Urothelium cell line (cell line): Measurements from ENCODE around the gene KIF26A.

ENCODE experiments used
- DNase-seq: peaks from one replicate; pipeline ENCODE4 v3.0.0; 2011; ENCODE audit warnings: low spot score, mixed read lengths
- FAIRE-seq: peaks from 2 replicates; lab custom pipeline; 2011; peaks lifted over from hg19 to GRCh38; lab: Jason Lieb, UNC

The KIF26A gene

DNA sequence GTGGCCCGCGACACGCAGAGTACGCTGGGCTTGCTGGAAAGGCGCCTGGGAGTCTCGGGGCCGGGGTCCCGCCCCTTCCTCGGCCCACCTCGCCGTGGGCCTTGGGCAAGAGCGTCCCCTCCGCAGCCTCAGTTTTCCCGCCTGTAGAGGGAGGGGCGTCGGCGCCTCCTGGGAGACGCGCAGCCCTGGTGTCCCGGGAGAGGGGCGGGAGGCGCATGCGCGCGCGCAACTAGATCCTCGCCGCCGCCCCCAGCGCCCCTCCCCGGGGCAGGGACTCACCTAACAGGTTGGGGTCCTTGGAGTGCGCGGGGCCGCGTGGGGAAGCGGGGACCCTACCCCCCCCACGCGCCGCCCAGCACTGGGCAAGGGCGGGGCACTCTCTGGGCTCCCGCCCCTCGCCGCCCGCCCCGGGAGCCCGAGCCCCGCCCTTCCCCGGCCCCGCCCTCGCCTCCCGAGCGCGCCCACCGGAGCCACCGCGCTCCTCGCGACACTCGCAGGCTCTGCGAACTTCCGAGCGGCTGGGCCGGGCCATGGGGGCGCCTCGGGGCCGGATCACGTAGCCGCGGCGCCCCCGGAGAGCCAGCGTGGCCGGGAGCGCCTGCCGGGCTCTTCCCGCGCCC lies at the start of gene KIF26A:
Gene KIF26A, plus strand, starts transcription at position 490 of the 620 bp plus-strand sequence. CDS start 136 bp downstream, outside the sequence.
- peak; percentile 63 for FAIRE-seq
- DNase-seq, result peak; percentile 79

DNA sequence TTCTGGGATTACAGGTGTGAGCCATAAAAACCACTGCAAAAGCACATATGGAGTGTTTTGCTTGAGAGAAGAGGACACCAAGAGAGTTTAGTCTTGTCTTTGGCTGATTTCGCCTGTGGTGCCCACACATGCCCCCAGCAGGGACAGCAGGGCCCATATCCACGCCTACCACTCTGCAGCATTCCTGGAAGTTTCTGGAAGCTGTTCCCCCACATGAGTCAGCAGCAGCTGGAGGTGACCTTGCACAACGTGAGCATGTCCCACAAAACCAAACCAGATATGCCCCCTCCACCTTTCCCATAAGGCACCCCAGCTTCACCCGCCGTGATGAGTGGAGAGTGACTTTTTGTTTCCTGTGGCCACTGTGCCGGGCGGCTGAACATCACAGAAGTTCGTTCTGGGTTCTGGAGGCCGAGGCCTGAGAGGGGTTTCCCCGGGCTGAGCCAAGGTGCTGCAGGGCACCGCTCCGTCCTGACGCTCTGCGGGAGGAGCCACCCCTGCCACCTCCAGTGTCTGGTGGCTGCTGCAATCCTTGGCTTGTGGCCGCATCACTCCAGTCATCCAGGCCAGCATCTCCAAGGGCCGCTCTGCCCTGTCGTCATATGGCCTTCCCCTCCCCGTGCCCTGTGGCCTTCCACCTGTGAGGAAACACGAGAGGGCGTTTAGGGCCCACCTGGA lies 48.2 kb upstream of the KIF26A start:
- FAIRE-seq, result no peak

DNA sequence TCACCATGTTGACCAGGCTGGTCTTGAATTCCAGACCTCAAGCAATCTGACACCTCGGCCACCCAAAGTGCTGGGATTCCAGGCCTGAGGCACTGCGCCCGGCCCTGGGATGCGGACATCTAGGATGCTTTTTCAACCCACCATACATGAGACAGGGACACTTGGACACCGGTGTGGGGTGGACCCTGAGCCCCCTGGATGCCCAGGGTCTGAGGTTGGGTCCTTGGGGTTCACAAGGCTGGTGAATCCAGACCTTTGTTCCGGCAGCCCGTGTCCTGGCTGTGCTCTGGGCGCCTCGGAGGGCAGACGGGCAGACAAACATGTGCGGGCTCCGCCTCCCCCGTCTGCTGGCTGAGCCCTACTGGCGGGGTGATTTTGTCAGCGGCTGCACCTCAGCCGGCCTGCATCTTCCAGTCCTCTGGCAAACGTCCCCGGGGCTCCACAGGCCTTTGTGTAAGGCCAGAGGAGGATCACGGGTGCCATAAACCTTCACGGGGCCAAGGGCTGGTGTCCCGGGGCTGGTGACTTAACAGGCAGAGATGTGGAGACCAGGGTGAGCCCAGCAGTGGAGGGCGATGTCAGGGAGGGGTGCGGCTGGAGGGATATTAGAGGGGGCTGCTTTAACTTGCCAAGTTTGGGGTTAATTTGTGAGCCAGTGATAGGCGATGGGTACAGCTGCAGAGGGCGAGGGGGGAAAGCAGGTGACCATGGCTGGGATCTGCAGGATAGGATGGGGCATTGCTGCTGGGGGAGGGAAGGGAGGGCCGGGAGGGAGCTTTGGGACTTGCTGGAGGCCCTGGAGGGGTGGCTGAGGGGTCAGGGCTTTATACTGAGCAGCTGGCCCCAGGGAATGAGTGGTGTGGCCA lies 47.1 kb upstream of the KIF26A start:
- FAIRE-seq (no peak), DNase-seq (no peak)

More for the DNA sequence above, 48.2 kb upstream of the KIF26A start:
- no peak for DNase-seq

DNA sequence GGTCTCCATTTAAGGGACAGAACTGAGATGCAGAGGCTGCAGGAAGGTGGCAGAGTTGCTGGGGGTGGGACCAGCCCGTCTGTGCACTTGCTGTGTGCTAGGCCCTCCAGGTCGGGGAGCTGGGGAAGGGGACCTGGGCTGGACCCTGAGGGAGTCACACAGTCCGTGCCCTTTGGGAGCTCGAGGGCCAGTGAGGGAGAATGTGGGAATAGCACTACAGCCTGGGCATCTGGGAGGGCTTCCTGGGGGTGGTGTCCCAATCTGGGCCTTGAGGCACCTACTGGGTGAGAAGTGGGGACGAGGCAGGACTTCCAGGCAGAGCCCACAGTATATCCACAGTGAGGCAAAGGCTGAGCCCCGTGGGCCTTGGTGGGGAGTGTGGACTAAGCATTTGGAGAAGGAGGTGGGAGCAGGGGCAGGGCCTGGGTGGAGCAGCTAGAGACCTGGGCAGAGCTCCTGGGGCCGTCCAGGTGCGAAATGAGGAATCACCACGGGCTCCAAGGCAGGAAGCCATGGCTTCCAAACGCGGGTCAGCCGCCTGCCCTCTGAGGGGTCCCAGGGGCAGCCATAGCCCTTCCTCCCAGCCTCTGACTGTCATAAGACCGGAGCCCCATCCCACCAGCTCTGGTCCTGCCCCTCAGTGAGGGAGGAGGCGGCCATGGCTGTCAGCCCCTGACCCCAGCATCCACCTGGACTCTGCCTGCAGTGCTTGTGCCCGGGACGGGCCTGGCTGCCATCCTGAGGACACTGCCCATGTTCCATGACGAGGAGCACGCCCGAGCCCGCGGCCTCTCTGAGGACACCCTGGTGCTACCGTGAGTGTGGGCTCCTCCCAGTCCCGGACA lies 46.2 kb upstream of the KIF26A start:
- FAIRE-seq (no peak), DNase-seq (no peak)

DNA sequence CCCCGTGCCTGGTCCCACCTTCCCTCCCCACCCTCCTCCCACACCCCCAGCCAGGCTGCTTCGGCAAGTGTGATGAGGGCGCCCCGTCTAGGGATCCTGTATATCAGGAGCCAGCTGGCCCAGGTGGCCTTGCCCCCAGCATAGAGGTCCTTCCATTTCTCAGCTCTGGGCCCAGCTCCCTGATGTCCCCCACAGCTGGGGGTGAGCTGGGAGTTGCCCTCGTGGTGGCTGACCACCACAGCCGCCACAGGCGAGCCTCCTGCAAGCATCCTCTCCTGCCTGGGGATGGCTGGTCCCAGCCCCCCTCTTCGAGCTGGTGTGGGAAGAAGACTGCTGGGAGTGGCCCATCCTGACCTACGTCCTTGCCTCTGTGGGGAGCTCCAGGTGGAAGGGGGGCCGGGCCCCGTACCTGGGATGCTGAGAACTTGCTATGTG lies 45.4 kb upstream of the KIF26A start:
- FAIRE-seq, result no peak

DNA sequence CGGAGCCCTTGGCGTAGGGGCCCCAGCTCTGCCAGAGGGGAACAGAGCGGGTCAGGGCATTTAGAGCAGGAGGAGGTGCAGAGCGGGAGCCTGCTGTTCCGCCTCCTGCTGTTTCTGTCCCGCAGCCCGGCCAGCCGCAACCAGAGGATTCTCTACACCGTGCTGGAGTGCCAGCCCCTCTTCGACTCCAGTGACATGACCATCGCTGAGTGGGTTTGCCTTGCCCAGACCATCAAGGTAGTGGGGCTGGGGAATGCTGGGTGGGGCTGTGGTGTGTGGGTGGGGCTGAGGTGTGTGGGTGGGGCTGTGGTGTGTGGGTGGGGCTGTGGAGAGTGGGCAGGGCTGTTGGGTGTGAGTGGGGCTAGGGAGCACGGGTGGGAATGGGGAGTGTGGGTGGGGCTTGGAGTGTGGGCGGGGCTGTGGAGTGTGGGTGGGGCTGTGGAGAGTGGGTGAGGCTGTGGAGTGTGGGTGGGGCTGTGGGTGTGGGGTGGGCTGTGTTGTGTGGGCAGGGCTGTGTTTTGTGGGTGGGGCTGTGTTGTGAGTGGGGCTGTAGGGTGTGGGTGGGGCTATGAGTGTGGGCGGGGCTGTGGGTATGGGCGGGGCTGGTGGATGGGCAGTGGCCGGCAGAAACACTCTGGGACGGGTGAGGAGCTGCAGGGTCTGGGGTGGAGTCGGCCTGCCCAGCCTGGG lies 44.9 kb upstream of the KIF26A start:
- no peak for DNase-seq
- FAIRE-seq, result no peak

More for the DNA sequence above, 45.4 kb upstream of the KIF26A start:
- DNase-seq, result no peak

DNA sequence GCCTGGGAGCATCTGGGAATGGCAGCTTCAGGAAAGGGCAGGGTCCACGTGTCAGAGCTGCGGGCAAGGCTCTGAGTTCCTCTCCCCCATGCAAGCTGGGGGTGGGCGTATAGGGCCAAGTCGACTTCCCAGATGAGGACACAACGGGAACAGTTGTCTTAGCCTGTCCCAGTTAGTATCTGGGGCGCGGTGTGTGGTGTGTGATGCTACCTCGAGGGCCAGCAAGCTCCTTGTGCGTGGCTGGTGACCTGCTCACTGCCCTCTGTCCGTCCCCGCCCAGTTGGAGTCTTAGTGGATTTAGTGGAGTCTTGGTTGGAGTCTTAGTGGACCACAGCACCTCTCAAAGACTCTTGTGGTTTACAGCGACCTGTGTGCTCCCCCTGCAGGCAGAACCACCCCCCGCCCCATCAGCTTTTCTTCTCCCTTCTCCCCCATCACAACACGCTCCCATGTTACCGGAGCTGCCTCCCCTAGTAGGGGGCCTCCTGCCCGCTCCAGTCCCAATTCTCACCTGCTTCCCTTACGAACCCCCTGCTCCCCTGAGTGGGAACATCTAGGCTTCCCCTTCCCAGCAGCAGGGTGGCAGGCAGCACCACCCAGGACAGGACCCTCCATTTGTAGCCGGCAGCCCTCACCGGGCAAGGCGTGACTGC lies 44.2 kb upstream of the KIF26A start:
- FAIRE-seq, result no peak
- no peak for DNase-seq

DNA sequence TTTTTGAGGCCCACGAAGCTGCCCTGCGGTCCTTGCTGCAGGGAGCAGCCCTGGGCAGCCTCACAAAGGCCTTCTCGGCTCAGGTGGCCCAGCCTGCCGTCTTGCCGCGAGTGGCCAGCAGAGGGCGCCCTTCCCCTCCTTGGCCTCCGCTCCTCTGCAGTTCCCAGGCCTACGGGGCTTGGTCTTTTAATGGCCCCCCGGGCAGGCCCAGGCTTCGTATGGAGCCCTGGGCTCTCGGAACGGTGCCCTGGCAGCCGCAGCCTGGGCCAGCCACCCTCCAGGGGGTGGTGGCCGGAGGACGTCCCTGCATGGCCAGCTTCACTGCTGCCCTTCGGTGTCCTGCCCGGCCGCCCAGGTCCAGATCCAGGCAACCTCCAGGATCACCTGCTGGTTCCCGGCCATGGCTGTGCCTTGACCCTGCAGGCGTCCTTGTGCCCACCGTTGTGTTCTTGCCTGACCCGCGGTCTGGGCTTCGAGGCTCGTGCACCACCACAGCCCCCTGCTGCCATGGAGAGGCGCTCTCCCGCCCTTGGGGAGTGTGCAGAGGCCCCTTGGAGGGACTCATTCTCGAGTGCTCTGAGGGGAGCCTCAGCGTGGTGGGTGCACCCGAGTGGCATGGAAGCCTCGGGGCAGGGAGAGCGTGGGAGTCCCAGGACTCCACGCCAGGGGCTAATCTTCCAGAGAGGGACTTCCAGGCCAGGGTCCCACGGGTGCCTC lies 43.5 kb upstream of the KIF26A start:
- DNase-seq (peak; percentile 76), FAIRE-seq (no peak)

DNA sequence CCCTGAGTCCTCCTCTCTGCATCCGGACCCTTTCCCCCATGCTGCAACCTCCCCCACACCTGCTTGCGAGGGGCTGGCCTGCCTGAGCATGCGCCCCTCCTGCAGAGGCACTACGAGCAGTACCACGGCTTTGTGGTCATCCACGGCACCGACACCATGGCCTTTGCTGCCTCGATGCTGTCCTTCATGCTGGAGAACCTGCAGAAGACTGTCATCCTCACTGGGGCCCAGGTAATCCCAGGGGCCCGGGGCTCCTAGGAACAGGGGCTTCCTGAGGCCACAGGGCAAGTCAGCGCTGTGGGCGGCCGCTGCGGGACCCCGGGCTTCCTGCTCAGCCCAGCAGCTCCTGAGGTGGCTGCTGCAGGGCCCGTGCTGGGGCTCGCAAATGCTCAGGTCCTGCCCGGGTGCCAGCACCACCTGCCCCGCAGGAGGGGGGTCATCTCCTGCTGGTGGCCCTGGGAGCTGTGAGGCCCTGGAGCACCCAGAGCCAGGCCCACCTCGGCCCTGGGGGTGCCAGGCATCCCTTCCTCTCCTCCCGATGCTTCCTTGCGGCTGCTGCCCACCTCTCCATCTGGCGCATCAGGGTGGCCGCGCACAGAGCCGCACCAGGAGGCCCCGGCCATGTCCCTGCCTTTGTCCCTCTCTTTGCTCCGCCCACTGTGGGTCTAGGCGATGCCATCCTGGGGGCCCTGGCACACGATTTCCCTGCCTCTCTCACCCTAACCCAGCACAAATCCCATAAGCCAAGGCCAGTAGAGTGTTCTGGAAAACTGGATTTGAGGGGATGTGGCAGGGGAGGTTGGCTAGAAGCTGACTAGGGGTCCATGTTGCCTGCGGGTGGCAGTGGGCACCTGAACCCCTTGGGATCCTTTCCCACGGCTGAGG lies 42.7 kb upstream of the KIF26A start:
- FAIRE-seq (no peak), DNase-seq (no peak)

DNA sequence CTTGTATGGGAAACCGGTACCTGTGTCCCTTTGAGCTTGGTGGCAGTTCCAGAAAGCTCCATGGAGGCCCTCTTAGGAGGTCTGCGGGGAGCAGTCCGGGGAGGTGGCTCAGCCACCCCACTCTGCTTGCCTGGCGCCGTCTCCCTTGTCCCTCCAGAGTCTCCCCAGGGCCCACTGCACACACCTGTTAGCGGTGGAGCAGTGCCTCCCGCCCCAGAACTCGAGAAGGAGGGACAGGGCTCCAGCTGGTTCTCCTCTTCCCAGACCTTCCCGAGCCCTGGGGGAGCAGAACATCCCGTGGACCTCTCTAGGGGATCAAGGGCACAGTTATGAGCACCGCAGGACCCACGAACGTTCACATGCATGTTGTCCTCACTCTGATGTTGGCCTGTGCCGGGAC lies 42.1 kb upstream of the KIF26A start:
- DNase-seq (no peak), FAIRE-seq (no peak)

DNA sequence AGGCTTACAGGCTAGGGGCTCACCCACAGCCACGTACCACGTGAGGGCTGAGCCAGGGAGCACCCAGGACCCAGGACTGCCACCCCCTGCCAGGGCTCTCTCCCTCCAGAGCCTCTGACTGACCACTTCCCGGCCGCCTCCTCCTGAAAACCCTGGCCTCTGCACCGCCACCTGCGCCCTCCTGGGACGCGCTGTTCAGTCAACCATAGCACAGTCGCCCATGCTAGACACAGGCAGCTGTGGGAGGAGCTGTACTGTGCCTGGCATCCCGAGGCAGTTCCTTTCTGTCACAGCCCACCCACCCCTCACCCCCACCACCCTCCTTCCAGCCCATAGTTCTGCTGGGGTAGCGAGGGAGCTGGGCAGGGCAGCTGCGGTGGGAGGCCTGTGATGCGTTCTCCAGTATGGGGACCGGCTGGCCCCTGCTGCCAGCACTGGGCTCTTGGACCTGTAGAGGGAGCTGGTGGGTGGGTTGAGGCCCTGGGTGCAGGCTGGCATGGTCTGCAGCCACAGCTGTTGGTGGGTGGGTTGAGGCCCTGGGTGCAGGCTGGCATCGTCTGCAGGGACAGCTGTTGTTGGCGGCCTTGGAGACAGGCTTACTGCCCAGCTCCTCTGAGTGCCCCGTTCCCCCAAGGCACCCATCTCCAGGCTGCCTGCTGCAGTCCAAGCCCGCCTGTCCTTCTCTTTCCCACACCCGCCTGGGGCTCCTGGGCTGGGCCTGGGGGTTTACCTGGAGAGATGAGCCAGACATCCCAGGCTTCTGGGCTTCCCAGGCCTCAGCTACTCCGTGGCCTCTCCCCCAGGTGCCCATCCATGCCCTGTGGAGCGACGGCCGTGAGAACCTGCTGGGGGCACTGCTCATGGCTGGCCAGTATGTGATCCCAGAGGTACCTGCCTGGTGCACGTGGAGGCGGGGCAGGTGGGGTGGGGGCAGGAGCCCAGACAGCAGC lies 41.4 kb upstream of the KIF26A start:
- FAIRE-seq (no peak), DNase-seq (no peak)

DNA sequence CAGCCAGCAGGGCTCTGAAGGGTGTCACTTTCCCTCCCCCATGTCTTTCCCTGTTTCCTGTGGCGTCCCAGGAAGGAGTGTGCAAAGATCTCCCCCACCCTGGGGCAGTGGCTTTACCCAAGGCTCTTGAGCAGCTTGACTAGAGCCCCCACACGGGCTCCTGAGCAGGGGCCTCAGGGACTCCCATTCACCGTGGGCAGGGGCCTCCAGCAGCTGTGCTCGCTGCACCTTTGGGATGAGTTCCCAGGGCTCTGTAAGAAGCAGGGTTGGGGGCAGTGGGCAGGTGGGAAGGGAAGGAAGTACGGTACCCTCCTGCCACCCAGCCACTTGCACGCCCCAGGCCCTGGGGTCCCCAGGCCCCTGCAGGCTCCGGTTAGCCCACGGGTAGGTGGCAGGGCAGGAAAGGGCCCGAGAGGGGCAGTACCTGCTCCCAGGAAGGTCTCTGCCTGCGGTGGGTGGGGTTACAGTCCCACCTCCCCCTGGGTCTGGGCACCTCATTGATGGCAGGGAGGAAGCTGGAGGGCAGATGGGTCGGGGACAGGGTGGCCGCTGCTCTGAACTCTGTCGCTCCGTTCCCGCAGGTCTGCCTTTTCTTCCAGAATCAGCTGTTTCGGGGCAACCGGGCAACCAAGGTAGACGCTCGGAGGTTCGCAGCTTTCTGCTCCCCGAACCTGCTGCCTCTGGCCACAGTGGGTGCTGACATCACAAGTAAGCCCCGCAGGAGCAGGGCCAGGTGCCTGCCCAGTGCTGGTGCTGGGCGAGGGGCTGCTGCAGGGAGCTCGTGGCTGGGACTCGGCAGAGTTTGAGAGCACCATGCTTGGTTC lies 39.9 kb upstream of the KIF26A start:
- FAIRE-seq (no peak), DNase-seq (no peak)

DNA sequence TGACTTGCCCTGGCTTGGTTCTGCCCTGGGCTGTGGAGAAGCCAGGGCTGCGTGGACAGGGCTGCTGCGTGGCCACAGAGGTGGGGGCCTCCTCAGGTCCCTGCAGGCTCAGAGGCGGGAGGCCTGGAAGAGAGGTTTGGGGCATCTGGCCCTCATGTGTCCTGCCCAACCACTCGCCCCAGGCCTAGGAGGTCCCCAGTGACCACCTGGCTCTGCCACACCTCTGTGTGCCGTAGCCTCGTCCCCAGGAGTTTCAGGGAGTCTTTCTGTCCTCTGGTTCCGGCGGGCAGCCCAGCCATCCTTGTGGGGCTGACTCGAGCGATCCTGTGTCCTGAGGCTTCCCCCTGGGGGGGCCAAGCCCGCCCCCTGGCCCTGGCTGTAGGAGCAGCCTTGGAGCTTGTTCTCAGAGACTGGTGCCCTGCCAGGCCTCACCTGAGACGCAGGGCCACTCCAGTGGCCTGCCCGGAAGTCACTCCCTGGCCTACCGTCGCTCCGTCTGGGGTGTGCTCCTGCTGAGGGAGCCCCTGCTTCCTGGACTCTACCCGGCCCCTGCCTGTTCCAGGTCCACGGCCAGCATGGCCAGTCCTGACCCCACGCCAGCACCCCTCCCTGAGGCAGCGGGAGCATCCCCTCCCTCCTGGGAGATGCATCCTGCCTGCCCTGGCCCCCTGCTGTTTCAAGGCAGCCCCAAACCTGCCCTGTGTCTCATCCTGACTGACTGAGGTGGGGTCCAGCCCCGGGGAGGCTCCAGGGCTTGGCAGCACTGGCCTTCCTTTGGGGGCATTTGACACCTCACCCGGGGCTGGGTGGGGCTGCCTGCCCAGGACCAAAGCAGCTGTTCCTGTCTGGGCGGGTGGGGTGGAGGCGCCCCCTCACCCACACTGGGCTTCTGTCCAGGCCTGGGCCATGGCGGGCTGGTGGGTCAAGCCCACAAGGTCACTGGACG lies 39.0 kb upstream of the KIF26A start:
- FAIRE-seq, result no peak
- DNase-seq, result no peak

DNA sequence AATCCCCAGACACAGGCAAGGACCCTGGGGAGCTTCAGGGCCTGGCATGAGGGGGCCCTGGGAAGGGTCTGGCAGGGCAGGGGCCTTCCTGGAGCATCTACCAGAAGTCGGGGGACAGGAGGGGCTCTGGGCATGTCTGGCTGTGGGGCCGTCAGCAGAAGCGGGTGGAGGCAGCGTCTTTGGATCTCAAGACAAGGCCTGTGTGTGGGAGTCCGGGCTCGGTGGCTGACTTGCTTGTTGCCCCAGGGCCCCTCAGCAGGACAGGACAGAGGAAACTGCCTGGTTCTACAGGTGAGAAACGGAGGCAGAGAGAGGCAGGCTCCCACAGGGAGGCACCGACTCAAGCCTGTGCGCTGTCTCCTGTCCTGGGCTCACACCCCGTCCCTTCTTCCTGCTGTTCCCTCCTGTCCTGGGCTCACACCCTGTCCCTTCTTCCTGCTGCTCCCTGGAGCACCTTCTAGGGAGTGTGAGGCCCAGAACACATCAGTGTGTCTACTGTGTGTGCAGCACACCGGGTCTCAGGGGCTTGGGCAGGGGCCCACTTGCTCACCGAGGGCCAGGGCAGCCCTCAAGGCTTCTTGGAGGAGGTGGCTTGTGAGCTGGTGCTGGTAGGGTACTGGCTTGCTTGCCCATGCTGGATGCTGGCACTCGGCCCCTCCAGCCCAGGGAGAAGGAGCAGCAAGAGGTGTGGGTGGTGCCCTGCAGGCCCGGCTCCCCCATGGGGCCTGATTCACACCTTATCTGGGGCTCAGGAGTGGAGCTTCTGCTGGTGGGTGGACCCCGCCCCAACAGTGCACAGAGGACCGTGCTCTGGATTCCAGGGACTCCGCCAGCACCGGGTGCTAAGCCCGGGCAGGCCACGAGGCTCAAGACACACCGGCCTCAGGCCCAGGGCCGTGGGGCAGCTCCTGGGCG lies 38.0 kb upstream of the KIF26A start:
- no peak for FAIRE-seq
- no peak for DNase-seq
